Renal cortex interstitium (tissue), 11 donors: ENCODE results near the gene TOGARAM2. TPM values are rescaled to one million over a fixed set of nuclear protein-coding genes. Genes with fewer than 3 reads are reported as not detected.

Source experiments
- DNase-seq, 11 donors: peaks; one replicate each; pipeline ENCODE4 v3.0.0-alpha.2; 2013; ENCODE audit warnings: low read depth in 9 of 11, low spot score in 4 of 11; ENCODE audit errors: extremely low read depth in 1 of 11
- polyA plus RNA-seq, 3 donors: library from polyadenylated mRNA; unstranded; fragments of 120-200 nt; gene quantifications; one replicate each; pipeline ENCODE4 v1.2.1, GENCODE V29; 2013; ENCODE audit not compliant: insufficient read length in 3 of 3

Gene TOGARAM2
- polyA plus RNA-seq, 3 donors = 0.61 to 2.1 (median 1.6) TPM

DNA sequence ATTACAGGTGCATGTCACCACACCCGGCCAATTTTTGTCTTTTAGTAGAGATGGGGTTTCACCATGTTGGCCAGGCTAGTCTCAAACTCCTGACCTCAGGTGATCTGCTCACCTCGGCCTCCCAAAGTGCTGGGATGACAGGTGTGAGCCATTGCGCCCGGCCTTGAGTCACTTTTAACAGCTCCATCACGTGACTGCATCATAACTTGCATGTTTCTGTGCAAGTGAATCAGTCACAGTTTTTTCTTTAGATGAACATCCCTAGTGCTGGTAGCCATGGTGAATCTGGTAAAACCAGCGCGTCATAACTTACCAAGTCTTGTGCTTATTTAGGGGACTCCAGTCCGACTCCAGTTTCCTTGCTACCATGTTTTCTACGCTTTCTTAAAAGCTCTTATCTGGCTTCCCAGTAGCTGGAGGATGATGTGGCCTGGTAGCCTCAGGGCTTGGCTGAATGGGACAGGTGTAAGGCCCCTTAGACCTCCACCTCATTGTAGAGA, 60.1 kb downstream of the TOGARAM2 start:
- no peak for DNase-seq

DNA sequence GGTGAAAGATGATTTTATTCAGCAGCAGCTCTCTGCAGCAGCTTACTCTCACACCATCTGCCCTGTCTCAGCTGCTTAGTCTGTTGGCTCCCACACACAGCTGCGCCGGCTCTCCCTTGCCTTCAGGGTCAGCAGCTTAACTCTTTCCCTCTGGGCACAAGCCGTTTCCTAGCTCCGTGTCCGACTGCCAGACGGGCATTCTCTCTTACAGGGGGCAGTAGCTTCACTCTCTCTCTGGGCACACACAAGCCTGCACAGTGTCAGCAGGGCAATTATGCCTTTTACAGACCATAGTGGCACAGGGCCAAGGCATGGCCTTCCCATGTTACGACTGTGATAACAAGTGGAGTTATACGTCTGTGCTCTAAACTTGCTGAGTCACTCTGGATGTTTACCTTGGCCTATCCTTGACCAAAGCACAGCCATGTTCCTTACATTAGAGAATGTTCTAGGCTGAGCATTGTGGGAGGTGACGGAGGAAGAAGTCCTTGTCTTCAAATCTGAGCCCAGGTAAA, 61.5 kb downstream of the TOGARAM2 start:
- DNase-seq = peak; percentile 36 to 72 (median 65)

DNA sequence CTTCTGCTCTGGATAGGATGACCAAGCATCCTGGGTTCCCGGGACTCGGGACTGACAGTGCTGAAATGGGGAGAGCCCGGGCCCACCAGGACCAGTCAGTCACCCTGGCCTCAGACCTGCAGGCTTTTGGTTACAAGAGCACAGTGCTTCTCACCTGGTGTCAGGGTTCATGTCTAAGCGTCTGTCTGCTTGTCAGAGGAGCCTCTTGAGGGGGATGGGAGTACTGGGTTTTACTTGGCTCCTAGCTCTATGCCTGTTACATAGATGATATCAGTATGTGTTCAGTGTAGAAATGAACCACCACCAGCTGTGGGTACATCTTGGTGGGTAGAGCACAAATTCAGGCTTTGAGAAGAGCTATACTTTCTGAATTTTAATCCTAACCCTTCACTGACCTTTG, 63.4 kb downstream of the TOGARAM2 start:
- DNase-seq = no peak

- no peak for DNase-seq
Observed at GRCh38 chr2:29046321-29046720, 65.2 kb downstream of the TOGARAM2 start.

DNA sequence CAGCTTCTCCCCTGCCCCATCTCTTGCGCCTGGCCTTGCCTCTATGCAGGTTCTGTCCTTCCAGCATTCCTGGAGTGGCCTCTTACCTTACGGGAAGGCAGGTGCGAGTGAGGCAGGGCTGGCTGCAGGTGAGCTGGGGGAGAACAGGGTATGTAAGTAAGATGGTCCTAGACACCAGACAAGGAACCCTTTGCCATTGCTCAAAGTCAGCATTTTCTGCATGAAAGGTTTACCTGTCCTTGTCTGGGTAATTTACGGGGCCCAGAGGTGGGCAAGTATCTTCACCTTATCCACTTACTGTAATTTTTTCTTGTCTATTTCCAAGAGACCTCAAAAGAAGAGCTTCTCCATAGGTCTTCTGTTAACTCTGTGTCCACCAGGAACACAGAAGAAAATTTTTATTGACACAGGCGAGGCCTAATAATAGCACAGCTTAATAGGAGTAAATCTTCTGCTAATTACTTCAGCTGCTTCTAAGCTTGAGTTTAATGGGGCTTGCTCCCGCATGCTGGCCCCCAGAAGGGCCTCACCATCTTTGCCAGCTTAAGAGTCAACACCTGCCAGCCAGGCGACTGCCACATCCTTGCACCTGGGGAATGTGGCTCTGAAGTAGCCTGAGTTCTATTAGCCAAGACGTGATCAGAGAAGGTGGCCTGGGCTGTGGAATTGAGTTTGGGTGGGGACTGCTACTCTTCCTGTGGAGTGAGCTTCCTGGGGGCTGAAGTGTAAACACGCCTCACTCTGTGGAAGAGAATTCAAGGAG, 66.2 kb downstream of the TOGARAM2 start:
- no peak for DNase-seq

- DNase-seq = no peak
Observed at GRCh38 chr2:29050591-29050990, 69.5 kb downstream of the TOGARAM2 start.

GRCh38 chr2:29051730-29052129, 70.6 kb downstream of the TOGARAM2 start:
- DNase-seq = no peak

DNA sequence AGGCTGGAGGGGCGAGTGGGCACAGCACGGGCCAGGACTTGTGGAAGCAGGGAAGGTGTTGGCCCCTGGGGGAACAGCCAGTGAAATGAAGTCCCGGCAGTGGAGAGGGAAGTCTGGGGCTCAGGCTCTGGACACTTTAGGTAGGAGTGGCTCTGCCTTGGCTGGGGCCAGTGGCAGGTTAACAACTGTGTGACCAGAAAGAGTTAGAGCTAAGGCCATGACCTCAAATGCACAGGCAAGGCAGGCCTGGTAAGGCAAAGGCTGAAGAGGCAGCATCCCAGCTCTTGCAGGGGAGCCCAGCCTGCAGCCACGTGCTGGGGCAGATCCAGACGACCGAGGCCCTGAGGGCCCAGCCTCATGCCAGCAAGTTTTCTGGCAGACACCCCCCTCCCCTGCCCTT, 71.7 kb downstream of the TOGARAM2 start:
- DNase-seq = no peak

DNA sequence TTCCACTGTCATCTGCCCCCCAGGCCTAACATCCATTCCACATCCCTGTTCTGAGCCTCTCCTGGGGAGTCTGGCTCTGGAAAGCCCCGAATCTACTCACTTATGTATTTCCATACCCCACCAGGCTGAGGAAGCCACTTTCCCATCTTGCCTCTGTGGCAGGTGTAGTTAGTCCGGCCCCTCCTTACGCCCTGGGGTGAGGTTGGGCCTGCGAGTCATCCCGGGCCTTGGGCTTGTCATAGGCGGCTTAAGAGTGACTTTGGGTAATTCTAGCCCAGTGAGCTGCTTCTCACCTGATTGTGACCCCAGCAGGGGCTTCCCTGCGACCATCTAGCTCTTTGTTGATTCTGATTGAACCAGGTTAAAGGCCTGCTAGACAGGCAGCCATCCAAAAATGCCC, 72.1 kb downstream of the TOGARAM2 start:
- DNase-seq = no peak

DNA sequence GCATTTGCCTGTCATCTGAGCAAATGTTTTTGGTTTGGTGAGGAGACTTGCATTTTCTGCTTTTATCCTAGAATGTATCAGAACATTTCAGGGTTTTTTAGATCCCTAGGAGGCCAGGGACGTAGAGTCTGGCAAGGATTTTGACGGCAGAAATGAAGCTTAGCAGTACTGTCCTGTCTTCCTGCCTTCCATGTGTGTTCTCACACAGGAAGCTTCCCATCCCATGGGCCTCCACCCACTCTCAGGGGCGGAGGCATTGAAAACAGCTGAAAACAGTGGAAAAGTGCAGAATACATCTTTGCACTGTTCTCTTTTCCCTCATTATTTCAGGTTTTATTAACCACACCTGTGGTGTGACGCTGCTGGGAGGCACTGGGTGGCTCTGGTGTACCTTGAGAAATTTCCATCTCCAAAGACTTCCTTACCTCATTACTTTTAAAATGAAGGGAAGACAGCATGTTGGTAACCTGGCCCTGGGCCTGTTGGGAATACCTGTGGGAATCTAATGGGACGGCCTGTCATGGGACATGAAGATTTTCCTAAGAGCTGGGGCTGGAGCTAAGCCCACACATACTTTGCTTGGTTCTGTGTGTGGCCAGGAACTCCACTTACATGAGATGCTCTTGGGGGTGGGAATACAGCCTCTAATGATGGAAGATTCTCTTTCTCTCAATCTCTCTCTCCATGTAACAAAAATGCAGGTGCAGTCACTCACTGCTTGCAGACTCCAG, 72.7 kb downstream of the TOGARAM2 start:
- no peak for DNase-seq

DNA sequence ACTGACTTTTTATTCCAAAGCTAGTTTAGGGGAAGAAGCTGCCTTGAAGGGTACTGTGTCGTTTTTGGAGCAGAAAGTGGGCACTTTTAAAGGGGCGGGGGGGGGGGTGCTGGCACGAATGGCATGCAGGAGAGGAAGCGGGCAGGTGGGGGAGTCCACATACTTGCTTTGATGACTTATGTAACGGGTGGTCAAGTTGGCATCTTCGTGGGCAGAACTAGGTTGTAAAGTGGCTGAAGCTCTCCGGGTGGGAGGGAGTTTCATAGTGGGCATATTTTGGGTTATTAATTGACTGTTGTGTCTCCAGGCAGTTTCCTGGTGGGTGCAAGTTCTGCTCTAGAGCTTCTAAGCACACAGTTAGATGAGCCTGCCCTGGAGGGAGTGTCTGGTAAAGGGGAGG, 73.3 kb downstream of the TOGARAM2 start:
- DNase-seq = no peak

DNA sequence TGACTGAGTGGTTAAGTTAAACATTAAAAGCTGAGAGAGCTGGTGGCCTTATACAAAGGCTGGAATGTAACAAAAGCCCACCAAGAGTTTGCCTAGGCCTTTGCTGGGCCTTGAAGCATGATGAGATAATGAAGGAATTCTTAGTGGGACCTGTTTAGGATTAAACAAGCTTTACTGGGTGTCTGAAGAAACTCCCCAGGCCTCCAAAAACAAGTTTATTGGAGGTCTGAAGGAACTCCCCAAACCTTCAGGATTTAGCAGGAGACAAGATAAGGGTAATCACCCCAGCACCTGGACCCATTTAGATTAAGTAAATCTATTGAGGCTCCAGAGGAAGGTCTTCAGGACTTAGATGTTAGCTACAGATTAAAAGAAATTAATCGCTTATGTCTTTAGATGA, 74.5 kb downstream of the TOGARAM2 start:
- no peak for DNase-seq

DNA sequence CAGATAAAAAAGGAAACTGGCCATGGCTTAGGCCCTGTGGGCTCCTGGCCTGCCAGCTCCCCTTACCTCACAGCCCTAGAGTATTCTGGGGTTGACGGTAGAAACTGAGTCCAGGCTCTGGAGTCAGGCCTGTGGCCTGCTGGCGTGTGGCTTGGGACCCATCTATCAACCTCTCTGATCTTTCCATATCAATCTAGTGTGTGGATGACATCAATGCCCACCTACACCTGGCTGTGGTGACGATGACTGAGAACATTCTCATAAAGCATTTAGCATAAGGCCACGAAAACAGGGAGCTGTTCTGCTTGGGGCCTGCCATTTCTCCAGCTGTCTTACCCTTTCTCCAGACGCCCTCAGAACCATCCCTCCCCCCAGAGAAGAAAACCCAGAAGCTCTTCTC, 75.4 kb downstream of the TOGARAM2 start:
- no peak for DNase-seq

DNA sequence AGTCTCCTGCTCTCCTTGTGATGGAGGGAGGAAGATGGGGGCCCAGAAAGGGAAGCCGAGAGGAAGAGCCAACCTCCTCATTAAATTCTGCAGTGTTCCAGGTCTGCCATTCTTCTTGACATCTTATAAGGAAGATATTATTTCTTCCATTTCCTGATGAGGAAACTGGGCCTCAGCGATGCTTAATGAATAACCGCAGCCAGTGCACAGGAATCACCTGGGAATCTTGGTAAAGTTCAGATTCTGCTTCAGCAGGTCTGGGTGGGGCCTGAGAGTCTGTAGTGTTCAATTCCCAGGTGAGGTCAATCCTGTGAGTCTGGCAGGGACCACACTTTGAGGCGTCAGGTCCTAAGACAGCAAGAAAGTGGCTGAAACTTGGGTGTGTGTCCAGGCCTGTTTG, 75.9 kb downstream of the TOGARAM2 start:
- DNase-seq = no peak

- no peak for DNase-seq
Observed at GRCh38 chr2:29059624-29060023, 78.5 kb downstream of the TOGARAM2 start.

DNA sequence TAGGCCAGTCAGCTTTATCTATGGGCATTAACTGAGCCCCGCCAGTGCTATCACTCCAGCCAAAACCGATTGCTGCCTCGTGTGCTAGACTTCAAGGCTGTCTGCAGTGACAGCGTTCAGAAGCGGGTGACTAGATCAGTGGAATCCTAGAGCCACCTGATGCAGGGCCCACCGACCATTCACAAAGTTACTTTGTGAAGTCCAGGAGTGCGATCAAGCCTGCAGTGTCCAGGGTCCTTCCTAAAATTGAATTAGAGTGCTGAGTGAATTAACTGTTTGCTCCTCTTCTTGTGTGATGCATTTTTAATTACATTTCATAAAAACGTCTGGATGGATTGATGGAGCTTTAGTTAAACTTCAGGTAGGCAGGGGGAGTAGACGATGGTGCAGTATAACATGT, 79.3 kb downstream of the TOGARAM2 start:
- DNase-seq = peak in 4 of 11 donors; percentile 18 to 56 (median 40)

DNA sequence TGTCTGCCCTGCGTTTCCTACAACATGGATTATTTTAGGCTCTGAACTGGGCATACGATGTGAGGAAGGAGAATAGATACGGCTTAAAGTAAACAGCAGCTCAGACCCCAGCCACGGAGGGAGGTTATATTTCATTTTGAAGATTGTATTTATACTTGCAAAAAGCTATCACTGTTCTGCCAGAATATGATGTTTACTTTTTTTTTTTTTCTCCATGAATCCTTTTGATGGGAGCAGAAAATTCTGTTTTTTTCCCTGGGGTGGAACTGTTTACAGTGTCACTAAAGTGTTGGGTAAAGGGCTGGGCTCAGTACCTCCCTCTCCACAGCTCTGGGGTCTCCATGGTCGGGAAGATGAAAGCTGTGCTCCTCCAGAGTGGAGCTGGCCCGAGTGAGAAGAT, 80.1 kb downstream of the TOGARAM2 start:
- no peak for DNase-seq

- DNase-seq = no peak
Observed at GRCh38 chr2:29061616-29062015, 80.5 kb downstream of the TOGARAM2 start.

- no peak for DNase-seq
Observed at GRCh38 chr2:29062371-29062770, 81.3 kb downstream of the TOGARAM2 start.

- DNase-seq = no peak
Observed at GRCh38 chr2:29063056-29063455, 82.0 kb downstream of the TOGARAM2 start.
